ENCODE results near the gene DEUP1.
"Not testable (repeated sequence)": the region's sequence is repeated elsewhere in the genome, so short reads cannot be mapped to it uniquely, and the experiment has no call there.

Gene DEUP1

DNA sequence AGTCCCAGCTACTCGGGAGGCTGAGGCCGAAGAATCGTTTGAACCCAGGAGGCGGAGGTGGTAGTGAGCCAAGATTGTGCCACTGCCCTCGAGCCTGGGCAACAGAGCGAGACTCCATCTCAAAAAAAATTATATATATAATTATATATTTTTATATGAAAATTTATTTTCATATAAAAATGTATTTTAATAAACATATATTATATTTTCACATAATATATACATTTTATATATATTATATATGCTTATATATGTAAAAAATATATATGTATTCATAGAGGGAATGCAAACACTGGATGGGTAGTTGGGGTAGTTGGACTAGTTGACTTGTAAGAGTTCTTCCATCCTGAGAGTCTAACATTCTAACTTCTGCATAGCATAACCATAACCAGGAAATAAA is 20.3 kb downstream of the DEUP1 start:
- in situ Hi-C loops (cut with MboI; ENCODE audit: low sequenced_read_pairs): no loop called here

GRCh38 chr11:93359396-93359795 is 28.9 kb downstream of the DEUP1 start:
- in situ Hi-C loops (cut with MboI; ENCODE audit: low sequenced_read_pairs): no loop called here

DNA sequence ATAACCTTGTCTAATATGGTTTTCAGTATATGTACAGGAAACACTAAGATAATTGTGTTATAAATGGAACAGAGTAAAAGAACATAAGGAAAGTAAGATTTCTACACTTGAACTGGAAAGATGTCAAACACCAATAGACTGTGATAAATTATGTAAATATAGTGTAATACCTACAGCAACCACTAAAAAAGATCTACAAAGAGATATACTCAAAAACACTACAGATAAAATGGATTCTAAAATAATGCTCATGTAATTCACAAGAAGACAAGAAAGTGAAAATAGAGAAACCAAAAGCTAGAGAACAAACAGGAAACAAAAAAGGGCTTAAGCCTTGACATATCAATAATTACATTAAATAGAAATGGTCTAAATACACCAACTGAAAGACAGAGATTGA is 30.9 kb downstream of the DEUP1 start:
- in situ Hi-C loops (cut with MboI; ENCODE audit: low sequenced_read_pairs): no loop called here

DNA sequence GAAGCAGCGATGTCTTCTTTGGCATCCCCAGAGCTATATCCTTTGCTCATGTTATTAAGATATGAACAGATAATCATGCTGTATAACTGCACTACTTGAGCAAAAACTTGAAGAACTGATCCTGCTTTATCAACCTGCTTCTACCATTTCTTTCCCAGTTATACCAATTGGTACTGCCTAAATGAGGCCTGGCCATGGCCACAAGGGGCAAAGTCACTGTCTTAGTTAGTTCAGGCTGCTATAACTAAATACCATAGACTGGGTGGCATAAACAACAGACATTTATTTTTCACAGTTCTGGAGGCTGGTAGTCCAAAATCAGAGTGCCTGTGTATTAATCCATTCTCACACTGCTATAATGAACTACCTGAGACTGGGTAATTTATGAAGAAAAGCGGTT is 37.5 kb downstream of the DEUP1 start:
- in situ Hi-C loops (cut with MboI; ENCODE audit: low sequenced_read_pairs): no loop called here

DNA sequence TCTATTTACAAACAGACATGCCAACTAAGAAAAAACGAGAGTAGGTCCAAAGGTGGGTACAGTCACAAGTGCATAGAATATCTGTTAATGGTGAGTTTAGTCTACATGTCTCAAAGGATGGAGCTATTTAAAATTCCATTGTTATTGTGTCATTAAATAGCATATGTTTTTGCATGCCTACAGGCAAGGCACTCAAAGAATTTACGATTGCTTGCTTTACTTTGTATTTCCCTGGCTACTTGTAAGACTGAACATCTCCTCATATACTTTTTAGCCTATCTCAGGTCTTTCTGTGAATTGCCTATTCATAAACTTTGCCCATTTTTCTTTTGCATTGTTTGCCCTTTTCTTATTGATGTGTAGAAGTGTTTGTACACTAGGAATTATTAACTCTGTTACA is 39.7 kb downstream of the DEUP1 start:
- in situ Hi-C loops (cut with MboI; ENCODE audit: low sequenced_read_pairs): no loop called here

GRCh38 chr11:93389737-93390136 is 59.2 kb downstream of the DEUP1 start:
- in situ Hi-C loops (cut with MboI; ENCODE audit: low sequenced_read_pairs): no loop called here

DNA sequence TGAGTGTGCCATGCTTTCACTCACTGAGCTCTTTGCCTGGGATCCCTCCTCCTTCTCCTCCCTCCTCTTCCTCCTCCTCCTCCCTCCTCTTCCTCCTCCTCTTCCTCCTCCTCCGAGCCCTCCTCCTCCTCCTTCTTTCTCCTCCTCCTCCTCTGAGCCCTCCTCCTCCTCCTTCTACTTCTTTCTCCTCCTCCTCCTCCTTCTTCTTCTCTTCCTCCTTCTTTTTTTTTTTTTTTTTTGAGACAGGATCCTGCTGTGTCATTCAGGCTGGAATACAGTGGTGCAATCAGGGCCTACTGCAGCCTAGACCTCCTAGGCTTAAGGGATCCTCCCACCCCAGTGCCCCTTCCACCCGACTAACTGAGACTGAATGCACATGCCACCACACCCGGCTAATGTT is 62.3 kb downstream of the DEUP1 start:
- in situ Hi-C loops (cut with MboI; ENCODE audit: low sequenced_read_pairs): no loop called here

DNA sequence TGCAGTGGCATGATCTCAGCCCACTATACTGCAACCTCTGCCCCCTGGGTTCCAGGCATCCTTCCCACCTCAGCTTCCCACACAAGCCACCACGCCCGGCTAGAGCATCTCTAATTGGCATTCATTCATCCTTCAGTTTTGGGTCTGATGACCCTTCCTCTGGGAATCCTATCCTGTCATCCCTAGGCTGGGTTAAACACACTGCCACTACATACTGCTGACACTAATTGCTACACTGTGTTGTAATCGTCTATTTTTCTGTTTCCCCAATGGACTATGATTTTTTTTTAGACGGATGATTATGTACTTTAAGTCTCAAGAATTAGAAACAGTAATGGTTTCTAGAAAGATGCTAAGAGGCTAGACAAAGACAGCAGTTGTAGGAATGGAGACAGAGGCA is 62.8 kb downstream of the DEUP1 start:
- in situ Hi-C loops (cut with MboI; ENCODE audit: low sequenced_read_pairs): no loop called here

GRCh38 chr11:93394488-93394887 is 63.9 kb downstream of the DEUP1 start:
- in situ Hi-C loops (cut with MboI; ENCODE audit: low sequenced_read_pairs): no loop called here

GRCh38 chr11:93396316-93396715 is 65.8 kb downstream of the DEUP1 start:
- in situ Hi-C loops (cut with MboI; ENCODE audit: low sequenced_read_pairs): no loop called here

GRCh38 chr11:93403930-93404329 is 73.4 kb downstream of the DEUP1 start:
- in situ Hi-C loops (cut with MboI; ENCODE audit: low sequenced_read_pairs): no loop called here

DNA sequence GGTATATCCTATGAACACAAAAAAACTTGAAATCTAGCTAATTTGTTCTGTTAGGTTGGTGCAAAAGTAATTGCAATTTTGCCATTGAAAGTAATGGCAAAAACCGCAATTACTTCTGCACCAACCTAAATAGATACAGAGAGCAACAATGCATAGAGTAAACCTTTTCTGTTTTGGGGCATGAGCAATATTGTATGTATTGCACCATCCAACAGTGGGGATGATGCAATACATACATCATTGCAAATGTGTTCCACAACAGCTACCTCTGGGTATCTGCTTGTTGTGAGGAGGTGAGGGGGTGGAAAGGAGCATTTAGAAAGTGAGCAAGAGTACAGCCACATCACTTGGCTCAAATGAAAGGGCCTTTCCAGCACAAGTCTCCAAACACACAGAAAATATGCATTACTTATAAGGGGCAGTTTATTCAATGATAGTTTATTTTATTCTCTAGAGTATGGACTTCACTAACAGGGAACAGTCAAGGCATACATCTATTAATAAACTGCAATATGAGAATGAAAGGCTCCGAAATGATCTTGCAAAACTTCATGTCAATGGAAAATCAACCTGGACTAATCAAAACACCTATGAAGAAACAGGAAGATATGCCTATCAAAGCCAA is 77.3 kb downstream of the DEUP1 start:
- in situ Hi-C loops (cut with MboI; ENCODE audit: low sequenced_read_pairs): no loop called here

GRCh38 chr11:93410441-93410840 is 79.9 kb downstream of the DEUP1 start:
- in situ Hi-C loops (cut with MboI; ENCODE audit: low sequenced_read_pairs): no loop called here

DNA sequence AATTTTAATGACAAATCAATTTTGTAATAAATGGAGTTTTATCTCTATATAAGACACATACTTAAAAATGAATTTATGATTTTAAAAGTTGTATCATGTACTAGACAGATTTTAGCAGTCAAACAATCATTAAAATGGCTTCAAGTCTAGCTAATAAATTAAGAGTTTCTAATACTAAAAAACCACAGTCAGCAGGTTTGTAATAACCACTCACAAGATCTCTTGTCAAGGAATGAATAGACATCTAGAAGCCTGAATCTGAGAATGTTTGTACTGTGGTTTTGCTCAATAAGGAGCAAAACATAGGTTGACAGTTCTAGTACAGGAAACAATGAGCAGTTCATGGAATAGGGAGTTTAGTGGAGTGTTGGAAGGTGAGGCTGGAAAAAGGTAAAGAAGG is 81.2 kb downstream of the DEUP1 start:
- in situ Hi-C loops (cut with MboI; ENCODE audit: low sequenced_read_pairs): no loop called here

GRCh38 chr11:93432247-93432646 is 101.7 kb downstream of the DEUP1 start:
- in situ Hi-C loops (cut with MboI; ENCODE audit: low sequenced_read_pairs): no loop called here

DNA sequence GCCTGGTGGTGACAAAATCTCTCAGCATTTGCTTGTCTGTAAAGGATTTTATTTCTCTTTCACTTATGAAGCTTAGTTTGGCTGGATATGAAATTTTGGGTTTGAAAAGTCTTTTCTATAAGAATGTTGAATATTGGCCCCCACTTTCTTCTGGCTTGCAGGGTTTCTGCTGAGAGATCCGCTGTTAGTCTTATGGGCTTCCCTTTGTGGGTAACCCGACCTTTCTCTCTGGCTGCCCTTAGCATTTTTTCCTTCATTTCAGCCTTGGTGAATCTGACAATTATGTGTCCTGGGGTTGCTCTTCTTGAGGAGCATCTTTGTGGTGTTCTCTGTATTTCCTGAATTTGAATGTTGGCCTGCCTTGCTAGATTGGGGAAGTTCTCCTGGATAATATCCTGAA is 112.7 kb downstream of the DEUP1 start:
- in situ Hi-C loops (cut with MboI; ENCODE audit: low sequenced_read_pairs): not testable (repeated sequence)

GRCh38 chr11:93444617-93445073 is 114.1 kb downstream of the DEUP1 start:
- in situ Hi-C loops (cut with MboI; ENCODE audit: low sequenced_read_pairs): no loop called here

DNA sequence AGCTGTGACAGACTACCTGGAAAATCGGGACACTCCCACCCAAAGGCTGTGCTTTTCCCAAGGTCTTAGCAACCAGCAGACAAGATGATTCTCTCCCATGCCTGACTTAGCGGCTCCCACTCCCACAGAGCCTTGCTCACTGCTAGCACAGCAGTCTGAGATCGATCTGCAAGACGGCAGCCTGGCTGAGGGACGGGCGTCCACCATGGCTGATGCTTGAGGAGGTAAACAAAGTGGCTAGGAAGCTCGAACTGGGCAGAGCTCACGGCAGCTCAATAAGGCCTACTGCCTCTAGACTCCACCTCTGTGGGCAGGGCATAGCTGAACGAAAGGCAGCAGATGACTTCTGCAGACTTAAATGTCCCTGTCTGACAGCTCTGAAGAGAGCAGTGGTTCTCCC is 127.7 kb downstream of the DEUP1 start:
- in situ Hi-C loops (cut with MboI; ENCODE audit: low sequenced_read_pairs): no loop called here

DNA sequence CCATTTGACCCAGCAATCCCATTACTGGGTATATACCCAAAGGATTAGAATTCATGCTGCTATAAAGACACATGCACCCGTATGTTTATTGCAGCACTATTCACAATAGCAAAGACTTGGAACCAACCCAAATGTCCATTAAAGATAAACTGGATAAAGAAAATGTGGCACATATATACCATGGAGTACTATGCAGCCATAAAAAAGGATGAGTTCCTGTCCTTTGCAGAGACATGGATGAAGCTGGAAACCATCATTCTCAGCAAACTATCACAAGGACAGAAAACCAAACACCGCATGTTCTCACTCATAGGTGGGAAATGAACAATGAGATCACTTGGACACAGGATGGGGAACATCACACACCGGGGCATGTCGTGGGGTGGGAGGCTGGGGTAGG is 133.1 kb downstream of the DEUP1 start:
- in situ Hi-C loops (cut with MboI; ENCODE audit: low sequenced_read_pairs): not testable (repeated sequence)

DNA sequence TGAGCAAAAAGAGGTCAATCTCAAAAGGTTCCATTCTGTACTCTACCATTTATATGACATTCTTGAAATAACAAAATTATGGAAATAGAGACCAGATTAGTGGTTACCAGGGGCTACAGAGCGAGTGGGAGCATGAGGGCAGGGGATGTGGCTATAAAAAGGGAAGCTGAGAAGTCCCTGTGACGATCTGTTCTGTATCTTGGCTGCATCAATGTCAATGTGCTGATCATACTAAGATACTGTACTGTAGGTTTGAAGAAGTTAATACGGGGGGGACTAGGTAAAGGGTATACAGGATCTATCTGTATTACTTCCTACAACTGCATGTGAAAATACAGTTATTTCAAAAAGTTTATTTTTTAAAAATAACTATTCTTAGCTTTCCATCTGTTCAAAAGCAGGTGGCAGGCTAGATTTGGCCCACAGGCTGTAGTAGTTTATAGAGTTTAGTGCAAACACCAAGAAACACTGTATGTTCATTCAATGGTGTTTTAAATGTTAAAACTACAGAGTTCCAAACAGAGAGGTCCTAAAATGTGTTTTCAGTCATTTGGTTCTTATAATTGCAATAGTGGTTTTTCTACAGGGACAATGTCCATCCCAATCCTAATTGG is 134.5 kb downstream of the DEUP1 start:
- in situ Hi-C loops (cut with MboI; ENCODE audit: low sequenced_read_pairs): no loop called here

- in situ Hi-C loops (cut with MboI; ENCODE audit: low sequenced_read_pairs): no loop called here
These were observed 136.5 kb downstream of the DEUP1 start for GRCh38 chr11:93467054-93467453.

DNA sequence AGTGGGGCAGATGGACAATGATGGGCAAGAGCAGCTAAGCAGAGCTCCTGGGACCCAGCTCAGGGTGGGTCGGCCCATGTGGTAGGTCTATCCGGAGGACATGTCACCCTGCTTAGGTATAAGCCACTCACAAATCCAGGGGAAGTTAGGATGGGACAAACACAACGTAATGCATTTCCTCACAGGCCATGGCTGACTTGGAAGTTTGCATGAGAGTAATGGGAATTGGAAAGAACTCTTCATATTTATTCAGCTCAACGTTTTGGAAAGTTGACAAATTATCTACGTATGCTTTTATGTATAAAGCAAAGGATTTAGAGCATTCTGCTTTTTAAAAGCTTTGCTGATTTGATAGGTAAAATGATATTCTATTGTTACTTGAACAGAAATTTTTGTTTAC is 137.7 kb downstream of the DEUP1 start:
- in situ Hi-C loops (cut with MboI; ENCODE audit: low sequenced_read_pairs): no loop called here

GRCh38 chr11:93474123-93474522 is 143.6 kb downstream of the DEUP1 start:
- in situ Hi-C loops (cut with MboI; ENCODE audit: low sequenced_read_pairs): no loop called here
